ENCODE results near the gene ACTBL2.

The ACTBL2 gene

GRCh38 chr5:57448751-57449150 lies 33.9 kb downstream of the ACTBL2 start:
- no peak for DNase-seq (ENCODE audit: low read depth, low spot score)

DNA sequence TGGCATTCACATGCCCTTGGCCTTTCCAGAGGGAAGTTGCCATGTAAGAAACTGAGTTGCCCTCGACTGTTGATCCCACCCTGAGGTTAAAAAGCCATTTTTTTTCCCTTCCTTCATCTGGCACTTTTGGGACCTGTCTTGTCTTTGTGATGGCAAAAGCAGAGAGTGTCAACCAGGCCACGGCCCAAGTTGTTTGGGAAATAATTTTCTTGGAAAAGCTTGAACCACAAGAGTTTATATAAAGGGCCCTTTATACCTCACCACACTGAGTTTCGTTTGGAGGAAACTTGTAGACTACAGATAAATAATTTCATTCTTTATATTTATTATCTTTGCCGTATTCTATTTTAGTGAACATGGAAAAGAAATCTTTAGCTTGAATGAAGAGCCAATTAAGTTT lies 34.3 kb downstream of the ACTBL2 start:
- DNase-seq (ENCODE audit: low read depth, low spot score): no peak

DNA sequence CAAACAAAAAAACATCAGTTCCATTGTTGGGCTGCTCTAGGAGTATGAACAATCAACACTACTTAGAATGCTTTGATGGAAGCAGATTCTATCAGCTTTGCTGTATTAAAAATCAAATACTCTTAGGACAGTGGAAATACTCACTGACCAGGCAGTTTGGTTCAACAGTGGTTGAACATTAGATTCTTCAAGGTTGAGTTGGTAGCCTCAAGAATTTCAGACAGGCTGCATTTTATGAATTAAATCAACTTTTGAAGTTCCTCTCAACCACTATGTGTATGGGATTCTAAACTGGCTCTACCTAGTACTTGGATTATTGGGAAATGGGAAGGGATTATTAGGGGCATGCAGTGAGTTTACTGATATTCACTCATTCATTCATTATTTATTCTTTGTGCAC lies 35.0 kb downstream of the ACTBL2 start:
- DNase-seq (ENCODE audit: low read depth, low spot score): no peak

DNA sequence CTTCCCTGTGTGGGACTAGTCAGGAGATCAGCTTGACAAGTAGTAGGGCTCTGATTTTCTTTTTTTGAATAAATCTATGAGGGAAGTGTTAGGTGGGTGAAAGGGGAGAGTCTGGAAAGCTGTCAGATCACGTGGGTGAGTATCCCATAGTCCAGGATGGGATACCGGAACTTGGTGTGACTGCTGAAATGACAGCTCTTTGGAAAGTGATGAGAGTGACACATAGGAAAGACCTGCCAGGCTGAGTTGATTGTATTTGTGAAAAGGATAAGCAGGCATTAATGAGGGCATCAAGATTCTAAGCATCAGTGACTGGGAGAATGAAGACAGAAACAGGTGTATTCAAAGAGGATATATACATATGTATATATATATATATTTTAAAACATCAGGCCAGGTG lies 35.6 kb downstream of the ACTBL2 start:
- DNase-seq (ENCODE audit: low read depth, low spot score): no peak

GRCh38 chr5:57445705-57446037 lies 36.9 kb downstream of the ACTBL2 start:
- no peak for DNase-seq (ENCODE audit: low read depth, low spot score)

GRCh38 chr5:57445006-57445704 lies 37.5 kb downstream of the ACTBL2 start:
- no peak for DNase-seq (ENCODE audit: low read depth, low spot score)

- no peak for DNase-seq (ENCODE audit: low read depth, low spot score)
These were observed 40.4 kb downstream of the ACTBL2 start for GRCh38 chr5:57442080-57442839.

DNA sequence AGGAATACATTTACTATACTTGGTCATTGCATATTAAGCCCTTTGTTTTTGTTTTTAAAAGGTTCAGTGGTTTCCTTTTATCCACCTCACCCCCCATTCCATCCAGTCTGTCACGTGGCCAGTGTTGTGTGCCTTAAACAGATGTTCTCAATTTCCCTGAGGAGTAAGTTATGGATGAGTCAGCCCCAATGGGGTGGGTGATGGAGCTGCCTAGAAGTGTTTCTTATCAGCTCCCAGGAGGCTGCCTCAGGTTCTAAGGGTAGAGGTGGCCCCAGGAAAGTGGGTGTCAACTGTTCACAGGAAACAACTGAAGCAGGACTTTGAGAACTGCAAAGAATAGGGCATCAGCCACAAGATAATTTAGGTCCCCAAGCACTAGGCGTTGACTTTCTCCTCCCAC lies 41.1 kb downstream of the ACTBL2 start:
- no peak for DNase-seq (ENCODE audit: low read depth, low spot score)

DNA sequence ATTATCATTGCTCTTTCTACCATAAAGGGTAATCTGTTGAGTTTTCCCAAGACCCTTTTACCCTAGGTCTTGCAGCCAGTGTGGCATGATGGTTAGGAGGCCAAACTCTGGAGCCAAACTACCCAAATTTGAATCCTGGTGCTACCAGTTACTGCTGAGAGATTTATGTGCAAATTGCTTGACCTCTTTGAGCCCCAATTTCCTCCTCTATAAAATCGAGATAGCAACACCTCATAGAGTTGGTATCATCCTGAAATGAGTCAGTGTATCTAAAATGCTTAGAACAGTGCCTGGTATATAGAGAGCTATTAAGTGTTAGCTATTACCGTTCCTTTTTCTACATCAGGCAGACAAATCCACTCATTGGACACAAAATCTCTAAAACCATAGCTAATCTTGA lies 43.0 kb downstream of the ACTBL2 start:
- no peak for DNase-seq (ENCODE audit: low read depth, low spot score)

- DNase-seq (ENCODE audit: low read depth, low spot score): no peak
These were observed 44.4 kb downstream of the ACTBL2 start for GRCh38 chr5:57437976-57438805.

DNA sequence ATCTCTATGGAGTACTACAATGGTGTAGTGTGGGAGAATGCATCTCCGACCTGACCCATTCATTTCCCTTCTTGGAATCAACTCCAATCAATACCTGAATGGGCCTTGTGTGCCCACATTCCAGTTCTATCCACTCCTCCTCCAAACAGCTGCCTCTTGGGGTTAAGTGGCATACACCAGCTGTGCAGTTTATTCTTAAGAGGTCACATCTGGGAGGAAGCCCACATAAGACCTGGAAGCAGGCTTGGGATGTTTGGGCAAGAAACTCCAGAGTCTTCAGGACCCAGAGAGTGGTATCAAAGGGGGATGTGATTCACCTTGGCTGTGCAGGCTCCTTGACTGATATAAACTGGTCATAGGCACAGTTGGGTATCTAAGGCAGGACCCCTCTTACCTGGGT lies 46.0 kb downstream of the ACTBL2 start:
- no peak for DNase-seq (ENCODE audit: low read depth, low spot score)

DNA sequence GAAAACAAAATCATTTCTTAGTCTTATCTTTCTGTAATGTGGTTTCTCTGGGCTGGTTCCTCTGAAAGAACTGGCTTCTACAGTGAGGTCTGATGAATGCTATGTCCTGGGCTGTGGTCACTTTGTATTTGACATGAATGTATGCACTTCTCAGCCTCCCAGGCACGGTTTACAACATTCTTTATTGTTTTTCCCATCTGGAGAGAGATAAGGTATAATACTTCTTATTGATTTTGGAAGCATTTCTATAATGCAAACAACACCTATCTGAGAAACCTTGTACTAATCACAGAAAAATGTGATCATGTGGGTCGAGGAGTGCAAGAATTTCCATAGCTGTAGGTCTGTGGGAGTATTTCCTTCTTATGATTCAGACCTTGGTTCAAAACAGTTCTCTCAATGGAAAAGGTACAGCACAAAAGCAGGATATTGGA lies 46.9 kb downstream of the ACTBL2 start:
- DNase-seq (ENCODE audit: low read depth, low spot score): no peak

- DNase-seq (ENCODE audit: low read depth, low spot score): no peak
These were observed 47.9 kb downstream of the ACTBL2 start for GRCh38 chr5:57434683-57435082.

DNA sequence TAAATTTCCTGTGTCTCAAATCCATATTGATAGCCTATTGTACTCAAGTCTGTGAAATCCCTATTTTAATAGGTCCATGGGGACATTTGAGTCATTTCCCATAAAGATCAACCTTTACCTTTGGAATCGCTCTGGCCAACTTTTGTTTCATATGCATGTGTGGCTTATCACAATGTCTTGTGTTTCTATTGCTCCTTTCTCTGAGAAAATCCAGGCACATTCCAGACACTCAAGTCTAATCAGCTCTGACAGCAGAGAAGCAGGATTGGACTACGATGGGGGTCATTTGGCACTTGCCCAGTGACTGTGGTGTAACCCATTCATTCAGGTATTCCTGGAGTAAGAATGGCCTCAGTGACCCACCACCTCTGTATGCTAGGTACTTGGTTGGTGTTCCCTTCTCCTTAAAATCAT lies 48.4 kb downstream of the ACTBL2 start:
- DNase-seq (ENCODE audit: low read depth, low spot score): no peak

- DNase-seq (ENCODE audit: low read depth, low spot score): no peak
These were observed 49.7 kb downstream of the ACTBL2 start for GRCh38 chr5:57432876-57433275.

GRCh38 chr5:57431759-57432158 lies 50.9 kb downstream of the ACTBL2 start:
- no peak for DNase-seq (ENCODE audit: low read depth, low spot score)

Data from activated CD4-positive, CD25-positive, alpha-beta regulatory T cell treated with anti-CD3 and anti-CD28 coated beads, Interleukin-2, amount 50 U/mL, for 16 hours (primary cell).